Fibroblast of pulmonary artery (primary cell): ENCODE measurements around the gene CD82.

Experiments used
- DNase-seq: peaks from one replicate; pipeline ENCODE4 v3.0.0-alpha.2; 2010; ENCODE audit warnings: low read depth
- H3K4me3 ChIP-seq: replicated peaks from 2 replicates; pipeline ENCODE4 v1.5.1; 2011; ENCODE audit warnings: low read depth, mild to moderate bottlenecking, control low read depth, low read length, moderate library complexity
- CTCF ChIP-seq: IDR thresholded peaks from 2 replicates; pipeline ENCODE4 v1.5.1; 2011; ENCODE audit warnings: mild to moderate bottlenecking, control low read depth, low read length, inconsistent platforms; ENCODE audit errors: missing control alignments

CD82 gene

DNA sequence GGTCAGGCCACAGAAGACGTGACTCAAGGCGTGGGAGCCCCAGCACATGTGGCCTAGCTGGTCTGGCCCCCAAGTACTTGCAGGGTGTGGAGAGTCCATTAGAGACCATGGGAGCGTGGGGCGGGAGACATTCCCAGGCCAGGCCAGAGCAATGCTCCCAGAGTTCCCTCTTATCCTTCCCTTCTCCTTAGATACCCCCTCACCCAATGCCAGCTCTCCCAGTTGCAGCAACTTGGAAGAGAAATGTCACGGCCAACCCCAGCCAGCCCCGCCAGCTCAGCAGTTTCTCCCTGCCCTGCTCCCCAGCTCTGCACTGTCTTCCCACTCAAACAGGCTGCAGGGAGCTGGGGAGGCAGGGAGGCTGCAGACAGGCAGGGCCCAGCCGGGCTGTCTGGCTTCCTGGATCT is 95.9 kb downstream of the CD82 start:
- DNase-seq = no peak
- no peak for TF ChIP-seq CTCF
- H3K4me3 ChIP-seq = no peak overlapping the region
